Keratinocyte (primary cell): Measurements from ENCODE around the gene SH3BP5L.

Experiments
- CTCF ChIP-seq, 3 experiments: IDR thresholded peaks in 1 of 3; conservative IDR thresholded peaks in 1 of 3; optimal IDR thresholded peaks in 1 of 3; 2 replicates in 2 of 3; 3 replicates in 1 of 3; pipeline versions ENCODE3 to v1.5.1; 2011; ENCODE audit warnings: low read length in 3 of 3, mild to moderate bottlenecking in 3 of 3, moderate library complexity in 2 of 3, control low read depth in 1 of 3, inconsistent platforms in 1 of 3; ENCODE audit not compliant: insufficient read depth in 2 of 3; ENCODE audit errors: extremely low read depth in 1 of 3
- EZH2 ChIP-seq: IDR thresholded peaks from one replicate; pipeline ENCODE4 v1.6.1; 2012; ENCODE audit warnings: inconsistent platforms, mild to moderate bottlenecking, low read length, moderate library complexity

GRCh38 chr1:248837781-248838356, 12.2 kb upstream of the SH3BP5L start, which contains the start of gene ZNF672:
- TF ChIP-seq CTCF (optimal IDR thresholded peaks at IDR 0.05 in 1 of 3, IDR thresholded peaks at IDR 0.05 in 1 of 3, conservative IDR thresholded peaks at IDR 0.05 in 1 of 3; ENCODE audit: extremely low read depth in 1 of 3, insufficient read depth in 2 of 3, low read length in 3 of 3) (no peak), EZH2 (no peak)
